GM23338 (cell line): ENCODE results near the gene PRKCH. TPM values are rescaled to one million over a fixed set of nuclear protein-coding genes. Genes with fewer than 3 reads are reported as not detected.
A peak's percentile ranks its signal among the peaks of the same experiment; 100 is the strongest.

Experiments
- ATAC-seq: fragments of 200-7000 bp; cut with Tn5 transposase; 3 replicates; pipeline ENCODE4 v1.9.1; 2020
- DNase-seq: peaks from one replicate; pipeline ENCODE4 v3.0.0-alpha.2; 2015; ENCODE audit warnings: low spot score
- H2AFZ ChIP-seq: fragments of 200-600 bp; sonication (generic); 2 replicates; pipeline ENCODE4 v1.8.0; 2016; ENCODE audit warnings: antibody characterized with exemption, mild to moderate bottlenecking, moderate library complexity
- H3F3A ChIP-seq: fragments of 200-600 bp; sonication (generic); replicated peaks from 2 replicates; pipeline ENCODE4 v1.8.0; 2017; ENCODE audit warnings: antibody characterized with exemption, mixed run types, low read depth
- H3K27ac ChIP-seq: fragments of 200-600 bp; sonication (generic); 2 replicates; pipeline ENCODE4 v1.6.1; 2016; ENCODE audit warnings: low read depth
- H3K27me3 ChIP-seq: fragments of 200-600 bp; sonication (generic); 2 replicates; pipeline ENCODE4 v1.8.0; 2016; ENCODE audit warnings: mild to moderate bottlenecking, mixed run types, moderate library complexity; ENCODE audit not compliant: insufficient read depth
- H3K36me3 ChIP-seq: fragments of 200-600 bp; sonication (generic); 2 replicates; pipeline ENCODE4 v1.8.0; 2016; ENCODE audit warnings: mild to moderate bottlenecking; ENCODE audit not compliant: insufficient read depth
- H3K4me1 ChIP-seq: fragments of 200-600 bp; sonication (generic); 2 replicates; pipeline ENCODE4 v1.8.0; 2016; ENCODE audit warnings: mild to moderate bottlenecking, moderate library complexity; ENCODE audit not compliant: insufficient read depth
- H3K4me2 ChIP-seq: fragments of 200-600 bp; sonication (generic); 2 replicates; pipeline ENCODE4 v1.7.1; 2017; ENCODE audit warnings: mixed run types
- H3K4me3 ChIP-seq: fragments of 200-600 bp; sonication (generic); 2 replicates; pipeline ENCODE4 v1.6.1; 2016; ENCODE audit warnings: mixed run types
- H3K79me2 ChIP-seq: fragments of 200-600 bp; sonication (generic); replicated peaks from 2 replicates; pipeline ENCODE4 v1.8.0; 2017; ENCODE audit warnings: mild to moderate bottlenecking; ENCODE audit not compliant: insufficient read depth
- H3K9me2 ChIP-seq: fragments of 200-600 bp; sonication (generic); 2 replicates; pipeline ENCODE4 v1.8.0; 2017; ENCODE audit not compliant: insufficient read depth
- H4K20me1 ChIP-seq: fragments of 200-600 bp; sonication (generic); replicated peaks from 2 replicates; pipeline ENCODE4 v1.8.0; 2017; ENCODE audit warnings: mild to moderate bottlenecking; ENCODE audit not compliant: insufficient read depth
- H3K27ac Mint-ChIP-seq: 2 replicates; pipeline ENCODE4 v1.8.0; 2020; ENCODE audit warnings: inconsistent platforms, mild to moderate bottlenecking, moderate library complexity, mixed read lengths
- H3K27me3 Mint-ChIP-seq: 3 replicates; pipeline ENCODE4 v1.8.0; 2022; ENCODE audit warnings: low read depth, mild to moderate bottlenecking, moderate library complexity, mixed read lengths, inconsistent platforms; ENCODE audit not compliant: insufficient read depth, poor library complexity
- H3K36me3 Mint-ChIP-seq: 3 replicates; pipeline ENCODE4 v1.8.0; 2021; ENCODE audit warnings: low read depth, mild to moderate bottlenecking, inconsistent platforms, moderate library complexity, mixed read lengths
- H3K4me1 Mint-ChIP-seq: 3 replicates; pipeline ENCODE4 v1.8.0; 2020; ENCODE audit warnings: mild to moderate bottlenecking, inconsistent platforms, mixed read lengths
- H3K4me3 Mint-ChIP-seq: 3 replicates; pipeline ENCODE4 v1.8.0; 2021; ENCODE audit warnings: moderate library complexity, mild to moderate bottlenecking, inconsistent platforms, mixed read lengths
- H3K9me3 Mint-ChIP-seq: 3 replicates; pipeline ENCODE4 v1.8.0; 2020; ENCODE audit warnings: moderate library complexity, mild to moderate bottlenecking, inconsistent platforms, mixed read lengths
- CREB1 ChIP-seq: fragments of 250-450 bp; sonication (Bioruptor Pico); IDR thresholded peaks from 2 replicates; pipeline ENCODE4 v1.5.0; 2020; ENCODE audit warnings: low read depth, mild to moderate bottlenecking, moderate library complexity
- EZH2 ChIP-seq: fragments of 200-600 bp; sonication (generic); IDR thresholded peaks from one replicate; pipeline ENCODE4 v1.8.0; 2017; ENCODE audit warnings: antibody characterized with exemption, mild to moderate bottlenecking, low read depth; ENCODE audit not compliant: unreplicated experiment
- NANOG ChIP-seq: IDR thresholded peaks from 2 replicates; pipeline ENCODE4 v1.6.1; 2016; ENCODE audit warnings: antibody characterized with exemption, borderline replicate concordance
- POLR2AphosphoS5 ChIP-seq: IDR thresholded peaks from 2 replicates; pipeline ENCODE4 v1.6.1; 2016; ENCODE audit warnings: antibody characterized with exemption, low read depth
- ZNF114 ChIP-seq: fragments of 250-450 bp; sonication (Bioruptor Pico); IDR thresholded peaks from 2 replicates; pipeline ENCODE4 v1.5.0; 2020; ENCODE audit warnings: mild to moderate bottlenecking, moderate library complexity
- polyA plus RNA-seq: library from polyadenylated mRNA; unstranded; fragments of >200 nt; fragmentation: Nextera tagmentation; extraction: Ambion mirVana; gene quantifications from 2 replicates; pipeline ENCODE4 v1.2.1, GENCODE V29; 2016
- total RNA-seq: library from RNA; depleted of rRNA; stranded (reverse); fragments of >200 nt; shearing (Covaris generic); gene quantifications from 2 replicates; pipeline ENCODE4 v1.2.3, GENCODE V29; 2014
- TF ChIP-seq, protein P1 (sequence below): fragments of 250-450 bp; sonication (Bioruptor Pico); IDR thresholded peaks from 2 replicates; pipeline ENCODE4 v1.5.0; 2020; ENCODE audit warnings: mild to moderate bottlenecking, moderate library complexity
- TF ChIP-seq, protein P2 (sequence below): IDR thresholded peaks from one replicate; pipeline ENCODE4 v1.6.1; 2018; ENCODE audit warnings: antibody characterized with exemption; ENCODE audit not compliant: unreplicated experiment

PRKCH gene
- total and polyA plus RNA-seq, 2 experiments from 2014 or later = 5.4 to 10.1 TPM

DNA sequence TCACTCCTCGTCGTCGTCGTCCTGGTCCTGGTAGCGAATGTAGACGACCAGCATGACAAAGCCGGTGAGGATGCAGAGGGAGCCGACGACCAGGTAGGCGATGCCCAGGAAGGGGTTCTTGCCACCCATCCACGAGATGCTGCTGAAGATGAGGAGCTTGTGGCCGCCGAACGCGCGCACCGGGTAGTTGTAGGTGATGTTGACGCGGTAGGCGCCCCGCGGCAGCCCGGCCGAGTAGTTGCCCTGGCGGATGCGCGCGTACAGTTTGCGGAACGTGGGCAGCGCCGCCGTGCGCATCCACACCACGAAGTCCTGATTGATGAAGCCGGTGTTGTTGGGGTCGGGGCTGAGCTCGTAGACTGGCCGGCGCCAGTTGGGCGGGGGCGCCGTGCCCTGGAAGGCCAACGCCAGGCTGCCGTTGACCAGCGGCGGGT lies 41.3 kb upstream of the PRKCH start:
- Histone ChIP-seq H3F3A (no peaks in the 10 kb centered on the region), H3K4me2 (peak overlapping the region; percentile 72), H2AFZ (peak overlapping the region; percentile 84; the same call in 1 of the 2 replicates), H3K27ac (no peak overlapping the region), H3K4me1 (peaks cover 13% of the 10 kb centered on the region), H3K36me3 (no peaks in the 10 kb centered on the region), H3K79me2 (no peaks in the 10 kb centered on the region), H3K4me3 (peak overlapping the region; percentile 68), H4K20me1 (peaks cover 7% of the 10 kb centered on the region), H3K27me3 (peaks cover 26% of the 10 kb centered on the region), H3K9me2 (no peaks in the 10 kb centered on the region)
- H3K4me3 Mint-ChIP-seq = peak overlapping the region; percentile 85
- no peak; the same call in 2 of the 3 replicates for ATAC-seq
- TF ChIP-seq CREB1 (no peak), ZNF114 (CRISPR knock-in tag) (no peak), EZH2 (no peak), NANOG (no peak), POLR2AphosphoS5 (no peak)
- TF ChIP-seq, protein P1, sequence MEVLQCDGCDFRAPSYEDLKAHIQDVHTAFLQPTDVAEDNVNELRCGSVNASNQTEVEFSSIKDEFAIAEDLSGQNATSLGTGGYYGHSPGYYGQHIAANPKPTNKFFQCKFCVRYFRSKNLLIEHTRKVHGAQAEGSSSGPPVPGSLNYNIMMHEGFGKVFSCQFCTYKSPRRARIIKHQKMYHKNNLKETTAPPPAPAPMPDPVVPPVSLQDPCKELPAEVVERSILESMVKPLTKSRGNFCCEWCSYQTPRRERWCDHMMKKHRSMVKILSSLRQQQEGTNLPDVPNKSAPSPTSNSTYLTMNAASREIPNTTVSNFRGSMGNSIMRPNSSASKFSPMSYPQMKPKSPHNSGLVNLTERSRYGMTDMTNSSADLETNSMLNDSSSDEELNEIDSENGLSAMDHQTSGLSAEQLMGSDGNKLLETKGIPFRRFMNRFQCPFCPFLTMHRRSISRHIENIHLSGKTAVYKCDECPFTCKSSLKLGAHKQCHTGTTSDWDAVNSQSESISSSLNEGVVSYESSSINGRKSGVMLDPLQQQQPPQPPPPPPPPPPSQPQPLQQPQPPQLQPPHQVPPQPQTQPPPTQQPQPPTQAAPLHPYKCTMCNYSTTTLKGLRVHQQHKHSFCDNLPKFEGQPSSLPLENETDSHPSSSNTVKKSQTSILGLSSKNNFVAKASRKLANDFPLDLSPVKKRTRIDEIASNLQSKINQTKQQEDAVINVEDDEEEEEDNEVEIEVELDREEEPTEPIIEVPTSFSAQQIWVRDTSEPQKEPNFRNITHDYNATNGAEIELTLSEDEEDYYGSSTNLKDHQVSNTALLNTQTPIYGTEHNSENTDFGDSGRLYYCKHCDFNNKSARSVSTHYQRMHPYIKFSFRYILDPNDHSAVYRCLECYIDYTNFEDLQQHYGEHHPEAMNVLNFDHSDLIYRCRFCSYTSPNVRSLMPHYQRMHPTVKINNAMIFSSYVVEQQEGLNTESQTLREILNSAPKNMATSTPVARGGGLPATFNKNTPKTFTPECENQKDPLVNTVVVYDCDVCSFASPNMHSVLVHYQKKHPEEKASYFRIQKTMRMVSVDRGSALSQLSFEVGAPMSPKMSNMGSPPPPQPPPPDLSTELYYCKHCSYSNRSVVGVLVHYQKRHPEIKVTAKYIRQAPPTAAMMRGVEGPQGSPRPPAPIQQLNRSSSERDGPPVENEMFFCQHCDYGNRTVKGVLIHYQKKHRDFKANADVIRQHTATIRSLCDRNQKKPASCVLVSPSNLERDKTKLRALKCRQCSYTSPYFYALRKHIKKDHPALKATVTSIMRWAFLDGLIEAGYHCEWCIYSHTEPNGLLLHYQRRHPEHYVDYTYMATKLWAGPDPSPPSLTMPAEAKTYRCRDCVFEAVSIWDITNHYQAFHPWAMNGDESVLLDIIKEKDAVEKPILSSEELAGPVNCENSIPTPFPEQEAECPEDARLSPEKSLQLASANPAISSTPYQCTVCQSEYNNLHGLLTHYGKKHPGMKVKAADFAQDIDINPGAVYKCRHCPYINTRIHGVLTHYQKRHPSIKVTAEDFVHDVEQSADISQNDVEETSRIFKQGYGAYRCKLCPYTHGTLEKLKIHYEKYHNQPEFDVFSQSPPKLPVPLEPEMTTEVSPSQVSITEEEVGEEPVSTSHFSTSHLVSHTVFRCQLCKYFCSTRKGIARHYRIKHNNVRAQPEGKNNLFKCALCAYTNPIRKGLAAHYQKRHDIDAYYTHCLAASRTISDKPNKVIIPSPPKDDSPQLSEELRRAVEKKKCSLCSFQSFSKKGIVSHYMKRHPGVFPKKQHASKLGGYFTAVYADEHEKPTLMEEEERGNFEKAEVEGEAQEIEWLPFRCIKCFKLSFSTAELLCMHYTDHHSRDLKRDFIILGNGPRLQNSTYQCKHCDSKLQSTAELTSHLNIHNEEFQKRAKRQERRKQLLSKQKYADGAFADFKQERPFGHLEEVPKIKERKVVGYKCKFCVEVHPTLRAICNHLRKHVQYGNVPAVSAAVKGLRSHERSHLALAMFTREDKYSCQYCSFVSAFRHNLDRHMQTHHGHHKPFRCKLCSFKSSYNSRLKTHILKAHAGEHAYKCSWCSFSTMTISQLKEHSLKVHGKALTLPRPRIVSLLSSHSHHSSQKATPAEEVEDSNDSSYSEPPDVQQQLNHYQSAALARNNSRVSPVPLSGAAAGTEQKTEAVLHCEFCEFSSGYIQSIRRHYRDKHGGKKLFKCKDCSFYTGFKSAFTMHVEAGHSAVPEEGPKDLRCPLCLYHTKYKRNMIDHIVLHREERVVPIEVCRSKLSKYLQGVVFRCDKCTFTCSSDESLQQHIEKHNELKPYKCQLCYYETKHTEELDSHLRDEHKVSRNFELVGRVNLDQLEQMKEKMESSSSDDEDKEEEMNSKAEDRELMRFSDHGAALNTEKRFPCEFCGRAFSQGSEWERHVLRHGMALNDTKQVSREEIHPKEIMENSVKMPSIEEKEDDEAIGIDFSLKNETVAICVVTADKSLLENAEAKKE = no peak
- TF ChIP-seq, protein P2, sequence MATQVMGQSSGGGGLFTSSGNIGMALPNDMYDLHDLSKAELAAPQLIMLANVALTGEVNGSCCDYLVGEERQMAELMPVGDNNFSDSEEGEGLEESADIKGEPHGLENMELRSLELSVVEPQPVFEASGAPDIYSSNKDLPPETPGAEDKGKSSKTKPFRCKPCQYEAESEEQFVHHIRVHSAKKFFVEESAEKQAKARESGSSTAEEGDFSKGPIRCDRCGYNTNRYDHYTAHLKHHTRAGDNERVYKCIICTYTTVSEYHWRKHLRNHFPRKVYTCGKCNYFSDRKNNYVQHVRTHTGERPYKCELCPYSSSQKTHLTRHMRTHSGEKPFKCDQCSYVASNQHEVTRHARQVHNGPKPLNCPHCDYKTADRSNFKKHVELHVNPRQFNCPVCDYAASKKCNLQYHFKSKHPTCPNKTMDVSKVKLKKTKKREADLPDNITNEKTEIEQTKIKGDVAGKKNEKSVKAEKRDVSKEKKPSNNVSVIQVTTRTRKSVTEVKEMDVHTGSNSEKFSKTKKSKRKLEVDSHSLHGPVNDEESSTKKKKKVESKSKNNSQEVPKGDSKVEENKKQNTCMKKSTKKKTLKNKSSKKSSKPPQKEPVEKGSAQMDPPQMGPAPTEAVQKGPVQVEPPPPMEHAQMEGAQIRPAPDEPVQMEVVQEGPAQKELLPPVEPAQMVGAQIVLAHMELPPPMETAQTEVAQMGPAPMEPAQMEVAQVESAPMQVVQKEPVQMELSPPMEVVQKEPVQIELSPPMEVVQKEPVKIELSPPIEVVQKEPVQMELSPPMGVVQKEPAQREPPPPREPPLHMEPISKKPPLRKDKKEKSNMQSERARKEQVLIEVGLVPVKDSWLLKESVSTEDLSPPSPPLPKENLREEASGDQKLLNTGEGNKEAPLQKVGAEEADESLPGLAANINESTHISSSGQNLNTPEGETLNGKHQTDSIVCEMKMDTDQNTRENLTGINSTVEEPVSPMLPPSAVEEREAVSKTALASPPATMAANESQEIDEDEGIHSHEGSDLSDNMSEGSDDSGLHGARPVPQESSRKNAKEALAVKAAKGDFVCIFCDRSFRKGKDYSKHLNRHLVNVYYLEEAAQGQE = no peak
- no peak overlapping the region for H3K27ac Mint-ChIP-seq
- no peak for DNase-seq
- no peaks in the 10 kb centered on the region for H3K9me3 Mint-ChIP-seq
- peaks cover 26% of the 10 kb centered on the region for H3K27me3 Mint-ChIP-seq
- peaks cover 11% of the 10 kb centered on the region for H3K4me1 Mint-ChIP-seq
- H3K36me3 Mint-ChIP-seq = no peaks in the 10 kb centered on the region
